Measurements from ENCODE around the gene LRRC40.
A peak's percentile ranks its signal among the peaks of the same experiment; 100 is the strongest.
"Not testable (repeated sequence)": the region's sequence is repeated elsewhere in the genome, so short reads cannot be mapped to it uniquely, and the experiment has no call there.

LRRC40 gene

GRCh38 chr1:70206833-70207232 is 1.5 kb upstream of the LRRC40 start:
- not testable (repeated sequence) for H3K27ac ChIP-seq (replicated peaks)

GRCh38 chr1:70205071-70205433 is 327 bp downstream of the LRRC40 start:
- no peak for DNase-seq (ENCODE audit: low read depth in 1 of 2, low spot score in 1 of 2)
- Histone ChIP-seq H3K4me3 (replicated peaks; ENCODE audit: insufficient read depth, low read length) (peak overlapping the region; percentile 80), H3K27ac (replicated peaks) (peak overlapping the region; percentile 90), H3K27me3 (ENCODE audit: insufficient read depth, poor library complexity, severe bottlenecking) (no peaks in the 10 kb centered on the region)
- TF ChIP-seq REST (IDR thresholded peaks at IDR 0.05; ENCODE audit: insufficient replicate concordance, low read depth), result no peak
- TF ChIP-seq POLR2AphosphoS5 (IDR thresholded peaks at IDR 0.05; ENCODE audit: low read depth), result no peak
- no peak for TF ChIP-seq GABPA (IDR thresholded peaks at IDR 0.05; ENCODE audit: low read depth)
- no peak for TF ChIP-seq CTCF (IDR thresholded peaks at IDR 0.05; ENCODE audit: insufficient read depth, low read length)
- no peak for TF ChIP-seq SPI1 (IDR thresholded peaks at IDR 0.05; ENCODE audit: borderline replicate concordance, low read depth)

More at GRCh38 chr1:70206833-70207232, 1.5 kb upstream of the LRRC40 start:
- H3K27me3 ChIP-seq (ENCODE audit: insufficient read depth, poor library complexity, severe bottlenecking); DNase-seq (ENCODE audit: low read depth in 1 of 2, low spot score in 1 of 2): not testable (repeated sequence)
- H3K4me3 ChIP-seq (replicated peaks; ENCODE audit: insufficient read depth, low read length), result peak overlapping the region; percentile 80

GRCh38 chr1:70204600-70204999 is 779 bp downstream of the LRRC40 start:
- peak overlapping the region; percentile 90 for H3K27ac ChIP-seq (replicated peaks)
- no peaks in the 10 kb centered on the region for H3K27me3 ChIP-seq (ENCODE audit: insufficient read depth, poor library complexity, severe bottlenecking)
- H3K4me3 ChIP-seq (replicated peaks; ENCODE audit: insufficient read depth, low read length), result peak overlapping the region; percentile 80
- no peak for TF ChIP-seq CTCF (IDR thresholded peaks at IDR 0.05; ENCODE audit: insufficient read depth, low read length)
- TF ChIP-seq REST (IDR thresholded peaks at IDR 0.05; ENCODE audit: insufficient replicate concordance, low read depth), result no peak
- TF ChIP-seq POLR2AphosphoS5 (IDR thresholded peaks at IDR 0.05; ENCODE audit: low read depth), result no peak
- DNase-seq (ENCODE audit: low read depth in 1 of 2, low spot score in 1 of 2), result no peak

- H3K4me3 ChIP-seq (replicated peaks; ENCODE audit: insufficient read depth, low read length), result peak overlapping the region; percentile 80
- no peaks in the 10 kb centered on the region for H3K27me3 ChIP-seq (ENCODE audit: insufficient read depth, poor library complexity, severe bottlenecking)
- no peak for DNase-seq (ENCODE audit: low read depth in 1 of 2, low spot score in 1 of 2)
- H3K27ac ChIP-seq (replicated peaks), result no peak overlapping the region
- TF ChIP-seq SPI1 (IDR thresholded peaks at IDR 0.05; ENCODE audit: borderline replicate concordance, low read depth) (no peak), REST (IDR thresholded peaks at IDR 0.05; ENCODE audit: insufficient replicate concordance, low read depth) (no peak), CTCF (IDR thresholded peaks at IDR 0.05; ENCODE audit: insufficient read depth, low read length) (no peak), POLR2AphosphoS5 (IDR thresholded peaks at IDR 0.05; ENCODE audit: low read depth) (no peak), GABPA (IDR thresholded peaks at IDR 0.05; ENCODE audit: low read depth) (no peak)
These were observed 1.2 kb downstream of the LRRC40 start for GRCh38 chr1:70204139-70204538.

All from HL-60 (cell line).